ENCODE measurements around the gene TRIM44. TPM values are rescaled to one million over a fixed set of nuclear protein-coding genes. Genes with fewer than 3 reads are reported as not detected.
"Not testable (repeated sequence)": the region's sequence is repeated elsewhere in the genome, so short reads cannot be mapped to it uniquely, and the experiment has no call there.

Gene TRIM44
- total RNA-seq, 1 donor from 2014 or later = 62.8 TPM

GRCh38 chr11:35750981-35751663, 88.5 kb downstream of the TRIM44 start:
- TF ChIP-seq CTCF (IDR thresholded peaks at IDR 0.05) = no peak
- Histone ChIP-seq H3K27ac (no peak overlapping the region), H3K9me3 (no peaks in the 10 kb centered on the region), H3K27me3 (ENCODE audit: low read depth) (no peaks in the 10 kb centered on the region), H3K36me3 (no peaks in the 10 kb centered on the region), H3K4me3 (no peak overlapping the region), H3K4me1 (no peaks in the 10 kb centered on the region)
- intact Hi-C loops (cut with DNase I) = no loop called here
- ATAC-seq (no peak), DNase-seq (no peak)

GRCh38 chr11:35751664-35752061, 89.1 kb downstream of the TRIM44 start:
- Histone ChIP-seq H3K36me3 (no peaks in the 10 kb centered on the region), H3K4me3 (no peak overlapping the region), H3K9me3 (no peaks in the 10 kb centered on the region), H3K27me3 (ENCODE audit: low read depth) (no peaks in the 10 kb centered on the region), H3K4me1 (no peaks in the 10 kb centered on the region), H3K27ac (no peak overlapping the region)
- TF ChIP-seq CTCF (IDR thresholded peaks at IDR 0.05) = no peak
- DNase-seq (no peak), ATAC-seq (no peak)
- intact Hi-C loops (cut with DNase I) = no loop called here

GRCh38 chr11:35752115-35752514, 89.5 kb downstream of the TRIM44 start:
- no peak overlapping the region for H3K27ac ChIP-seq
- intact Hi-C loops (cut with DNase I) = no loop called here
- H3K36me3 ChIP-seq = no peaks in the 10 kb centered on the region
- no peaks in the 10 kb centered on the region for H3K27me3 ChIP-seq (ENCODE audit: low read depth)
- H3K4me3 ChIP-seq = no peak overlapping the region
- no peaks in the 10 kb centered on the region for H3K9me3 ChIP-seq
- no peak for ATAC-seq
- no peak for TF ChIP-seq CTCF (IDR thresholded peaks at IDR 0.05)
- no peak for DNase-seq
- no peaks in the 10 kb centered on the region for H3K4me1 ChIP-seq

- H3K9me3 ChIP-seq; intact Hi-C loops (cut with DNase I); DNase-seq; ATAC-seq; H3K27me3 ChIP-seq (ENCODE audit: low read depth); H3K36me3 ChIP-seq; H3K4me3 ChIP-seq; H3K4me1 ChIP-seq; H3K27ac ChIP-seq: not testable (repeated sequence)
Observed at GRCh38 chr11:35753573-35753972, 91.0 kb downstream of the TRIM44 start.

GRCh38 chr11:35759951-35760350, 97.4 kb downstream of the TRIM44 start:
- ATAC-seq; H3K9me3 ChIP-seq; DNase-seq; H3K4me3 ChIP-seq; H3K27me3 ChIP-seq (ENCODE audit: low read depth); intact Hi-C loops (cut with DNase I); H3K27ac ChIP-seq; H3K36me3 ChIP-seq: not testable (repeated sequence)
- peaks cover 10% of the 10 kb centered on the region for H3K4me1 ChIP-seq

GRCh38 chr11:35761899-35762298, 99.3 kb downstream of the TRIM44 start:
- Histone ChIP-seq H3K4me1 (peaks cover 10% of the 10 kb centered on the region), H3K27me3 (ENCODE audit: low read depth) (no peaks in the 10 kb centered on the region), H3K27ac (no peak overlapping the region), H3K4me3 (no peak overlapping the region), H3K9me3 (no peaks in the 10 kb centered on the region), H3K36me3 (no peaks in the 10 kb centered on the region)
- ATAC-seq = no peak
- intact Hi-C loops (cut with DNase I) = no loop called here
- DNase-seq = no peak
- no peak for TF ChIP-seq CTCF (IDR thresholded peaks at IDR 0.05)
